Amniotic stem cell (primary cell): ENCODE results near the gene TNK2.
"Not testable (repeated sequence)": the region's sequence is repeated elsewhere in the genome, so short reads cannot be mapped to it uniquely, and the experiment has no call there.

Source experiments
- DNase-seq: peaks from one replicate; lab custom pipeline; 2025; lab: John Stamatoyannopoulos, UW

The TNK2 gene

GRCh38 chr3:195870442-195870841 lies 37.9 kb downstream of the TNK2 start:
- no peak for DNase-seq

DNA sequence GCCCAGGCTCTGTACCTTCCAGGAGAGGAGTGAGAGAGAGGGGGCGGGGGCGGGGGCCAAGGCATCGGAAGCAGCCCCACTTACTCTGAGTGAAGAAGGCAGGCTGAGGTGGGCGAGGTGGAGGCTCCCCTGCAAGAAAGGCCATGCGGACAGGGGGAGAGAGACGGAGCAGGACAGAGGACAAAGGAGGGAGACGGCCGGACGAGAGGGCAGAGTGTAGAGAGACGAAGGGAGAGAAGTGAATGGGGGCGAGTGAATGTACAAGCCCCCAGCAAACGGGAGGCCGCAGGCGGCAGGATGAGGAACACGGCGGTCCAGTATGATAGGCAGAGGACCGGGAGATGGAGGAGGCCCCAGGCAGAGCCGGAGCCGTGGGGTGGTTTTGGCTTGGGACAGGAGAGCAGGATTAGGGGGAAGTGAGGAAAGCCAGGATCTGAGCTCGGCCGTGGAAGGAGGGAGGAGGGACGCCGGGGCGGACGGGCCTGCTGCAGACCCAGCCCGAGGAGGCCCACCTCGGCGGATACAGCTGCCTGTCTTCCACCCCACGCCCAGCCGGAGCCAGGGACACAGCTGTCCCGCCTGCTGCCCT lies 38.8 kb downstream of the TNK2 start:
- DNase-seq, result no peak

- no peak for DNase-seq
Observed at GRCh38 chr3:195868866-195869412, 39.4 kb downstream of the TNK2 start.

DNA sequence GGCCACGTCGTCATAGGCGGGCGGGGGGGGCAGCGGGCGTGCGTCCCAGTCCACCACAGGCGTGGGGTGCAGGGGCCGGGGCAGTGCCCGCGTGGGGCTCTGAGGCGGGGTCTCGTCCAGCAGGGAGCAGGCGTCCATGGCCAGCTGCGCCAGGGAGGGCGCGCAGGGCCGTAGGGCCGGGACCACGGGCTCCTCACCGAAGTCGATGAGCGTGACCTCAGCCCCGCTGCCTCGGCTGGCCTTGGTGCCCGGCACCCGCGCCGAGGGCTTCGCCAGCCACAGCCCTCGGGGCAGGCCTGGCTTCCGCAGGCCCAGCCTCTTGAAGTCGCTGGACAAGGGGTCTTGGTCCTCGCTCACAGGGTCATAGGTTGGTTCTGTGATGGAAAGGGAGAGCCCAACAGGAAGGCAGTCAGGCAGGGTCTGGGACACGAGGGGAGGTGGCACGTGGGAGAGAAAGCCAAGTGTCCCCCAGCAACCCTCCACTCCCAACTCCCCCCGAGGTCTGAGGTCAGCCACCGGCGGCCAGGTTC lies 40.0 kb downstream of the TNK2 start:
- DNase-seq, result no peak

- no peak for DNase-seq
Observed at GRCh38 chr3:195867631-195868335, 40.6 kb downstream of the TNK2 start.

DNA sequence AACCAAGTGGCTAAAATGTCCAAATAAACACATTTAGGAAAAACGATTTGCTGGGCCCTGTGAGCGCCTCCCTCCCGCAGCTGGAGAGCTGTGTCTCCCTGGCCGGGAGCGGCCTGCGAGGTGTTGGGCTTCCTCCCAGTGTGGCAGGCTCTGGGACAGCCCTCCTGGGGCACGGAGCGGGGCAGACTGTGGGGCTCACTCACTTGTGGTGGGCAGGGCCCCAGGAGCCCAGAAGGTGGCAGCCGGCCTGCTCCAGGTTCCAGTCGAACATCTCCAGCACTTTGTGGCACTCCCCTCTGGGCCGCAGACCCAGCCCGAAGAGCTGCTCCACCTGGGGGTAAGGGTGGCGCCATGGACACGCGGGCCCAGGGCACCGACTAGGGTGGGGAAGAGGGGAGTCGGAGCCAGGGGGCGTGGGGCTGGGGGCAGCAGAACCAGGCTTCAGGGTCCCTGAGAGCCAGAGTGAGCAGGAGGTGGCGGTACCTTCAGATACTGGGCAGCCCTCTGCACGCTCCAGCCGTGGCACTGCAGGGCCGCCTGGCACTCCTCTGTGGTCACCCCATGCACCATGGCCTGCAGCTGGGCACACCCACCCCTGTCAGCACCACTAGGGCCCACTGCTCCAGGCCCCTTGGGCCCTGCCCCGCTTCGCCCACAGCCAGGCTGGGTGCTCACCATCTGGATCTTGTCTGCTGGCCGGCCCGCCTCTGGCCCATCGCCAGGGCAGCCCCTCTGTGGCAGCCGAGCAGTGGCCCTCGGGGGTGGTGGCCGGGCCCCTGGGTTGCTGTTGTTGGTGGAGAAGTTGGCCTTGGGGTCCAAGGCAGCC lies 41.5 kb downstream of the TNK2 start:
- DNase-seq, result no peak

- DNase-seq, result no peak
Observed at GRCh38 chr3:195865752-195866151, 42.6 kb downstream of the TNK2 start.

- peak; percentile 73 for DNase-seq
Observed at GRCh38 chr3:195863121-195864061, 45.0 kb downstream of the TNK2 start.

- not testable (repeated sequence) for DNase-seq
Observed at GRCh38 chr3:195862318-195862717, 46.0 kb downstream of the TNK2 start.

- DNase-seq, result no peak
Observed at GRCh38 chr3:195860456-195860855, 47.9 kb downstream of the TNK2 start.

GRCh38 chr3:195859846-195860411 lies 48.4 kb downstream of the TNK2 start:
- DNase-seq, result no peak

GRCh38 chr3:195859061-195859845 lies 49.1 kb downstream of the TNK2 start:
- peak; percentile 9 for DNase-seq

- DNase-seq, result no peak
Observed at GRCh38 chr3:195856410-195857084, 51.8 kb downstream of the TNK2 start.

- DNase-seq, result no peak
Observed at GRCh38 chr3:195855471-195856409, 52.6 kb downstream of the TNK2 start.

DNA sequence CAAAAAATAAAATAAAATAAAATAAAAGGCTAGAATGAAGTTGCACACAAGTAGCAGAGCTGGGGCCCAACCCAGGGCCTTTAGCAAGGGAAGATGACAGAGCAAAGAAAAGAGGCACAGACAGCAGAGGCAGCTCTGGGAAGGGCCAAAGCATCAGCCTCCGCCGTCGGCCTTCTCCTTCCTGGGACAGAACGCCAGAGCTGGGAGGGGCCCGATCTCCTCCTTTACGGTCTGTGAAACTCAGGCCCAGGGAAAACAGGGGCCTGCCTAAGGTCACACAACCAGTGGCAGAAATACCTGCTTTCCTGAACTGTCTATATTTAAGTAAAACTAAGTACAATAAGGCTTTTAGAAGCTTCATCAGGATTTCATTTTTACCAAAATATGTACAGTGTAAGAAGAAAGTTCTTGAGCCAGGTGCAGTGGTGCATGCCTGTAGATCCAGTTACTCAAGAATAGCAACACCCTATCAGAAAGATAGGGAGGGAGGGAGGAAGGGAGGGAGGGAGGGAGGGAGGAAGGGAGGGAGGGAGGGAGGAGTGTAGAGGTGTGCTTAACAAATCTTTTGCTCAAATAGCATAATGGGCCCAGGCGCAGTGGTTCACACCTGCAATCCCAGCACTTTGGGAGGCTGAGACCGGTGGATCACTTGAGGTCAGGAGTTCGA lies 53.6 kb downstream of the TNK2 start:
- DNase-seq, result no peak

GRCh38 chr3:195853996-195854395 lies 54.4 kb downstream of the TNK2 start:
- DNase-seq, result no peak

GRCh38 chr3:195853036-195853435 lies 55.3 kb downstream of the TNK2 start:
- no peak for DNase-seq
